Subcutaneous abdominal adipose tissue (tissue), 5 donors: ENCODE measurements around the gene MAP2.

ENCODE experiments used
- H3K27ac ChIP-seq: one replicate; pipeline ENCODE4 v1.7.0; 2013; ENCODE audit warnings: low read depth, mild to moderate bottlenecking, inconsistent platforms, low read length, moderate library complexity
- H3K27me3 ChIP-seq, 5 donors: one replicate each; pipeline ENCODE4 v1.7.0; 2013; ENCODE audit warnings: low read length in 5 of 5, inconsistent platforms in 1 of 5; ENCODE audit not compliant: control insufficient read depth in 5 of 5, insufficient read depth in 4 of 5
- H3K36me3 ChIP-seq, 5 donors: one replicate each; pipeline ENCODE4 v1.7.0; 2013; ENCODE audit warnings: low read length in 5 of 5; ENCODE audit not compliant: control insufficient read depth in 5 of 5, insufficient read depth in 5 of 5
- H3K4me1 ChIP-seq, 5 donors: one replicate each; pipeline ENCODE4 v1.7.0; 2013; ENCODE audit warnings: low read length in 5 of 5, mild to moderate bottlenecking in 3 of 5, moderate library complexity in 1 of 5; ENCODE audit not compliant: control insufficient read depth in 5 of 5, insufficient read depth in 5 of 5
- H3K4me3 ChIP-seq, 5 donors: one replicate each; pipeline ENCODE4 v1.7.0; 2013; ENCODE audit warnings: low read length in 5 of 5, low read depth in 1 of 5
- H3K9ac ChIP-seq, 5 donors: one replicate each; pipeline ENCODE4 v1.7.0; 2013; ENCODE audit warnings: low read length in 5 of 5, mild to moderate bottlenecking in 4 of 5, moderate library complexity in 3 of 5
- H3K9me3 ChIP-seq, 5 donors: one replicate each; pipeline ENCODE4 v1.7.0; 2013; ENCODE audit warnings: low read length in 5 of 5; ENCODE audit not compliant: control insufficient read depth in 5 of 5
- donor health status: healthy.
- donor health status: healthy.
- donor health status: healthy.
- donor health status: healthy.
- donor health status: healthy.

The MAP2 gene

DNA sequence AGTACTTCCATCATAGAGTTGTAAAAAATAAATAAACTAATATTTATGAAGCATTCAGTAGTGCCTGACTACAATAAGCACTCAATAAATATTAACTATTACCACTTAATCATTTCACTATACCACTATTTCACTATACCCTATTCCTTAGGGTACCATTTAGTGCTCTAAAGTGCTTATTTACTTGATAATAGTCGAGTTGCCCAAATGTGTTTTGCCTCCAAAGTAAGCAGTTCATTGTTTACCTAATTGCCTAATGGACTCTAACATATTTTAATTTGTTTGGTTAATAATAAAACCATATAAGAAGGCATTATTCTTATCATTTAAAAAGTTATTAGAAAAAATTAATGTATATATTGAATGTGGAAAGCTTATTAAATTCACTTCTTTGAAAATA lies 33.0 kb upstream of the MAP2 start:
- Histone ChIP-seq H3K36me3 (no peaks in the 10 kb centered on the region), H3K9me3 (no peaks in the 10 kb centered on the region), H3K9ac (no peak overlapping the region), H3K4me1 (no peaks in the 10 kb centered on the region), H3K4me3 (no peak overlapping the region), H3K27ac (no peak overlapping the region), H3K27me3 (peaks cover 0 to 7% (median 0%) of the 10 kb centered on the region in 5 donors)

DNA sequence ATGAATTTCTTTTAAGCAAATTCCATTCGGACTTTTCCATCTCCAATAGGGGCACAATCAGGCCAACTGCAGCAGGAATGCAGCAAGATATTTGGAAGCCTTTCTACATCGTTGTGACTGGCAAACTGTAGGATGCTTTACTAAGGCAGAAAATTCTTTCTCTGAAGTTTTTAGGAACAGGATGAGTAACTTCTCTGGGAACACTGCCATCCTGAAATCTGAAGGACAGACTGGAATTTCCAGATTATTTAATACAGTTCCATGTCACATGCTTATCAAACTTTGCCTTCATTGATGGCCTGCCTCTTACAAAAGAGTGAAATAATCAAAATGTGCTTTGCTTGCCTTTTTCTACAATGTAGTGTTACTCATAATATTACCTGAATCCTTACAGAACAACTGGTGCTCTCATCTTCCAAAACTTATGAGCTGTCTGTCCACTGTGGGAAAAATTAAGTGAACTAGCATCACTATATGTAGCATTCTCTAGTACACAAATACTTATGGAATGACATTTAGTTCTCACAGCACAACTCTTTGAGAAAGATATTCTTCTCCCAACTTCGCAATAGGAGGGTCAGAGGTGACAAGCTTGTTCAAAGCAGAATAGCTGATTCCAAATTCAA lies 32.0 kb upstream of the MAP2 start:
- Histone ChIP-seq H3K27me3 (peaks cover 0 to 7% (median 0%) of the 10 kb centered on the region in 5 donors), H3K9ac (no peak overlapping the region), H3K9me3 (no peaks in the 10 kb centered on the region), H3K36me3 (no peaks in the 10 kb centered on the region), H3K4me1 (no peaks in the 10 kb centered on the region), H3K4me3 (no peak overlapping the region), H3K27ac (no peak overlapping the region)

DNA sequence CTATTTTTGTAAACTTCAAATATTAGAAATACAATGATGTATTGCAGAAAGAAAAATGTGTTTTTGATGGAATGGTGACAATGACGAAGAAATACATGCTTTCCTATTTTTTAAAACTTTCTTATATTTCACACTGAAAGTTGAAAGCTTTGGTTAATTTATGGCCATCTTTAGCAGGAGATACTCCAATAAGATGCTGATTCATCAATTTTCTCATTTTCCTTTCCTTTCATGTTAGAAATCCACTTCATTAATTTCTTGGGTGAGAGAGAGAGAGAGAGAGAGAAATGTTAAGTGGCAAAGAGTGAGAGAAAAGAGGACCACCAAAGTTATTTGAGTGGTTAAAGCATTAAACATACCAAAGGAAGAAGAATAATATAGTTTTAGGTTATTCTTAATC lies 28.6 kb upstream of the MAP2 start:
- Histone ChIP-seq H3K4me3 (no peak overlapping the region), H3K36me3 (no peaks in the 10 kb centered on the region), H3K27me3 (no peaks in the 10 kb centered on the region), H3K9ac (no peak overlapping the region), H3K27ac (no peak overlapping the region), H3K4me1 (no peaks in the 10 kb centered on the region), H3K9me3 (no peaks in the 10 kb centered on the region)

DNA sequence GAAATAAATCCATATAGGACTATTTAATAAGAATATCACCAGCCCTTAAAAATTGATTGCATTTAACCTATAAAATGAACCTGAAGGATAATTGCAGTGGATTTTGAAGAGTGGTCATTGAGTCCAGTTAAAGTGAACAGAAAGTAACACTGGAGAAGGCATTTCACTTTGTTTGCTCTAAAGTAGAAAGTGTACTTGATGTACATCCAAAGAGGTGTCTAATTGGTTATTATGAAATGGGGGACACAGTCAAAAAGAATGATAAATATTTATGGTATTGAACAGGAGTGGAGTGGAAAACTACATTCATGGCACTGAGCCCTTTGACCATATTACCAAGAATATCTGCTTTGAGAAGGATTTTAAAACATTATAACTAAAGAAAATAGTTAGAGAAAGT lies 28.2 kb upstream of the MAP2 start:
- H3K9ac ChIP-seq, result no peak overlapping the region
- no peaks in the 10 kb centered on the region for H3K36me3 ChIP-seq
- no peaks in the 10 kb centered on the region for H3K9me3 ChIP-seq
- H3K4me3 ChIP-seq, result no peak overlapping the region
- H3K27me3 ChIP-seq, result no peaks in the 10 kb centered on the region
- H3K4me1 ChIP-seq, result no peaks in the 10 kb centered on the region
- no peak overlapping the region for H3K27ac ChIP-seq

DNA sequence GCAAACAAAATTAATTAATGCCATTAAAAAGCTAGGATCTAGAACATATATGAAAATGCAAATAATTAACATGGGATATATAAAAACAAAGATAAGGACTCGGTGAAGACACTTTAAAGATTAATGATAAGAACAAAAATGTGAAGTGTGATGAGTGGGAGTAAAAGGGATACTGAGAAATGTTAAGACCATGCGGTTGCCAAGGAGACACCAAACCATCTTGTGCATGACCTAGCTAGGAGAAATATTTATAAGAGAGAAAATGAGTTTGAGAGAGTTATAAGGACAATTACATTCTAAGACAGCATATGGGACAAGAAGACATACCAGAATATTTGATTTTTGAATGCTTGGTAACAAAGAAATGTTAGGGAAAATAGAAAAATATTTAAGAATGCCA lies 25.4 kb upstream of the MAP2 start:
- Histone ChIP-seq H3K4me3 (no peak overlapping the region), H3K9ac (no peak overlapping the region), H3K27me3 (no peaks in the 10 kb centered on the region), H3K36me3 (no peaks in the 10 kb centered on the region), H3K27ac (no peak overlapping the region), H3K4me1 (no peaks in the 10 kb centered on the region), H3K9me3 (no peaks in the 10 kb centered on the region)

DNA sequence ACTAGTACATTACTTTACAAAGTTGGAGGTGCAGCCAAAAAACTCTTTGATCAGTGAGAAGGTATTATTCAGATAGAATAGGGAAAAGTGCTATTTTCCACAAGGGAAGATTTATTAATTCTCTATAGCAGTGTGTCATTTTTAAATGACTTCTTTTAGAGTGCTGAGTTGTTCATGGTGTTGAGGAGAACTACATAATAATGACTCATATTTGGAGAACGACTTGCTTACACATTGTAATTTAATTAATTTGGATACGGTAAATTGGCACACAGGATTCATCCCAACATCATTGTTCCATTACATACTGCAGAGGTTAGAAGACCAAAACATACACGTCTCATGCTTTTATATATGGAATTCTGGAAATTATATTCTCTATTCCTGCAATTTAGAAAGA lies 22.1 kb upstream of the MAP2 start:
- Histone ChIP-seq H3K9me3 (no peaks in the 10 kb centered on the region), H3K36me3 (no peaks in the 10 kb centered on the region), H3K9ac (no peak overlapping the region), H3K4me3 (no peak overlapping the region), H3K27ac (no peak overlapping the region), H3K27me3 (no peaks in the 10 kb centered on the region), H3K4me1 (no peaks in the 10 kb centered on the region)

DNA sequence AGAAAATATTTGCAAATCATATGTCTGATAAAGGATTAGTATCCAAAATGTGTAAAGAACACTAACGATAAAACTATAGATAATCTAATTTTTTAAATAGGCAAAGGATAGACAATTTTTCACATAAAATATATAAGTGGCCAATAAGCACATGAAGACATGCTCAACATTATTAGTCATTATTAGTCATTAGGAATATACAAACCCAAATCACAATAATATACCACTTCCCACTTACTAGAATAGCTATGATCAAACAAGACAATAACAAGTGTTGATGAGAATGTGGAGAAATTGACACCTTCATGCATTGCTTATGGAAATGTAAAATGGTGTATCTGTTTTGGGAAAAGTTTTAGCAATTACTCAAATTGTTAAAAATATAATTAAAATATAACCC lies 12.6 kb upstream of the MAP2 start:
- Histone ChIP-seq H3K27me3 (no peaks in the 10 kb centered on the region), H3K27ac (no peak overlapping the region), H3K9me3 (peaks cover 0 to 6% (median 3%) of the 10 kb centered on the region in 5 donors), H3K36me3 (no peaks in the 10 kb centered on the region), H3K9ac (no peak overlapping the region), H3K4me3 (no peak overlapping the region), H3K4me1 (no peaks in the 10 kb centered on the region)

DNA sequence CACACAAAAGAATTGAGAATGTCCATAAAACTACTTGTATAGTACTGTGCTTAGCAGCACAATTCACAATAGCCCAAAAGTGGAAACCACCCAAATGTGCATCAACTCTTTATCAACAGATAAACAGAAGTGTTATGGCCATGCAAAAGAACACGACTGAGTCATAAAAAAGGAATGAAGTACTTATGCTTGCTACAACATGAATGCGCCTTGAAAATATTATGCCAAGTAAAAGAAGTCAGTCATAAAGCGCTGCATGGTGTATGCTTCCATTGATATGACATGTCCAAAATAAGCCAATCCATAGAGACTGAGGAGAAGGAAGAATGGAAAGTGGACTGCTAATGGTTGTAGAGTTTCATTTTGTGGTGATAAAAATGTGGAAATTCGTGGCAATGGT lies 12.1 kb upstream of the MAP2 start:
- no peak overlapping the region for H3K4me3 ChIP-seq
- H3K27me3 ChIP-seq, result no peaks in the 10 kb centered on the region
- no peaks in the 10 kb centered on the region for H3K36me3 ChIP-seq
- H3K9ac ChIP-seq, result no peak overlapping the region
- H3K4me1 ChIP-seq, result no peaks in the 10 kb centered on the region
- H3K27ac ChIP-seq, result no peak overlapping the region
- peaks cover 0 to 6% (median 3%) of the 10 kb centered on the region in 5 donors for H3K9me3 ChIP-seq

DNA sequence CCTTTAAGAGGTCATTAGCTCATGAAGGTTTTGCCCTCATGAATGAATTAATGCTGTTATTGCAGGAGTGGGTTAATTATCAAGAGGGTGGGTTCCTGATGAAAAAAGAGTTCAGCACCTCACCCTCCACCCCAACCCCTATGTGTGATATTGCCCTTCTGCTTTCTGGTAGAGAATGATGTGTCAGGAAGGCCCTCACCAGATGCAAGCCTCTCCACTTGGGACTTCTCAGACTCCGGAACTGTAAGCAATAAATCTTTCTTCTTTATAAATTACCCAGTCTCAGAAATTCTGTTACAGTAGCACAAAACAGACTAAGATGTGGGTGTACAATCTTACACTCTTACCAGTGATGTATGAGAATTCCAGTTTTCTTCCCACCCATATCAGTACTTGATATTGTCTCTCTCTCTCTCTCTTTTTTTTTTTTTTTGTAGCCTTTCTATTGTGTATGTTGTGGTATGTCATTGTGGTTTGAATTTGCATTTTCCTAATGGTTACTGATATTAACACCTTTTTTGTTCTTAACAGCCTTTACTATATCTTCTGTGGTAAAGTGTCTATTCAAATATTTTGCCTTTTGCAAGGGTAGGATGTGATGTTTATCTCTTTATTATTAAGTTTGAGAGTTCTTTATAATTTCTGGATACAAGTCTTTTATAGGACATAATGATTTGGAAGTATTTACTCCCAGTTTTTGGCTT lies 10.4 kb upstream of the MAP2 start:
- no peaks in the 10 kb centered on the region for H3K36me3 ChIP-seq
- peaks cover 0 to 6% (median 3%) of the 10 kb centered on the region in 5 donors for H3K9me3 ChIP-seq
- no peaks in the 10 kb centered on the region for H3K27me3 ChIP-seq
- H3K27ac ChIP-seq, result no peak overlapping the region
- no peaks in the 10 kb centered on the region for H3K4me1 ChIP-seq
- no peak overlapping the region for H3K4me3 ChIP-seq
- H3K9ac ChIP-seq, result no peak overlapping the region

DNA sequence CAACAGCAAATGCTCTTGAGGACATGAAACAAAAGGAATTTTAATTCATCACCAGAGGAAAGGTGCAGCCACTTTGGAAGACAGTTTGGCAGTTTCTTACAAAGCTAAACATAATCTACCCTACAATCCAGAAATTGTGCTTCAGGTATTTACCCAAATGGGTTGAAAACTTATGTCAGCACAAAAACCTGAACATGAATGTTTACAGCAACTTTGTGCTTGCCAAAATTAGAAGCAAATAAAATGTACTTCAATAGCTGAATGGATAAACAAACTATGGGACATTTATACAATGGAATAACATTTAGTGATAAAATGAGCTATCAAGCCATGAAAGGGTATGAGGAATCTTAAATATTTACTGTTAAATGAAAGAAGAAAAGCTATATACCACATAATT lies 6.9 kb upstream of the MAP2 start:
- Histone ChIP-seq H3K9me3 (peaks cover 0 to 6% (median 3%) of the 10 kb centered on the region in 5 donors), H3K27ac (no peak overlapping the region), H3K9ac (no peak overlapping the region), H3K4me3 (no peak overlapping the region), H3K36me3 (no peaks in the 10 kb centered on the region), H3K4me1 (no peaks in the 10 kb centered on the region), H3K27me3 (no peaks in the 10 kb centered on the region)
